HCT116 (cell line): ENCODE measurements around the gene ANO9. TPM values are rescaled to one million over a fixed set of nuclear protein-coding genes. Genes with fewer than 3 reads are reported as not detected.

Source experiments
- ATAC-seq: fragments of 200-7000 bp; cut with Tn5 transposase; 2 replicates; pipeline ENCODE4 v1.9.1; 2020; ENCODE audit warnings: mild to moderate bottlenecking, moderate library complexity
- BruUV-seq: library from RNA; stranded (reverse); fragments of 400-500 nt; replicated peaks from 2 replicates; lab custom pipeline; 2021; lab: Mats Ljungman, UMichigan
- CTCF ChIA-PET: fragments of 300-600 bp; sonication (Branson Sonifier 250); formaldehyde crosslinking; loops from one replicate; lab custom pipeline; 2021; ENCODE audit warnings: antibody characterized with exemption; lab: Charles Lee
- POLR2A ChIA-PET: fragments of 300-600, 350-600 bp; sonication (Branson Sonifier 250); formaldehyde crosslinking; loops from one replicate; lab custom pipeline; 2021; ENCODE audit warnings: antibody characterized with exemption; lab: Charles Lee
- RAD21 ChIA-PET, 2 experiments: fragments of 300-600 bp; sonication (Branson Sonifier 250); formaldehyde crosslinking; loops; one replicate each; lab custom pipeline; 2023; ENCODE audit warnings: low total read pairs in 2 of 2; ENCODE audit not compliant: uncharacterized antibody in 2 of 2, unreplicated experiment in 2 of 2, low non-redundant PET in 1 of 2; lab: Charles Lee
- DNase-seq: peaks from one replicate; pipeline ENCODE4 v3.0.0-alpha.2; 2010; ENCODE audit warnings: low read depth, low spot score
- H2AFZ ChIP-seq: fragments of 200-600 bp; shearing (Covaris generic), sonication (generic); 2 replicates; pipeline ENCODE4 v1.6.1; 2017; ENCODE audit warnings: low read depth, mixed run types, mixed read lengths, antibody characterized with exemption, low read length; ENCODE audit not compliant: poor library complexity, severe bottlenecking
- H3K27ac ChIP-seq: 2 replicates; pipeline ENCODE4 v1.5.1; 2012; ENCODE audit warnings: low read depth, low read length
- H3K27me3 ChIP-seq: fragments of 200-600 bp; sonication (generic); 2 replicates; pipeline ENCODE4 v1.6.1; 2016; ENCODE audit warnings: mixed run types, low read length, mixed read lengths; ENCODE audit not compliant: insufficient read depth
- H3K36me3 ChIP-seq, 2 experiments: fragments of 200-500 bp in 1 of 2; fragments of 200-600 bp in 1 of 2; sonication (Bioruptor generic) in 1 of 2; sonication (generic) in 1 of 2; 2 replicates each; pipeline versions ENCODE4 v1.5.1 to v1.6.1; 2014 to 2016; ENCODE audit warnings: low read length in 2 of 2, inconsistent platforms in 1 of 2, mixed read lengths in 1 of 2, mixed run types in 1 of 2; ENCODE audit not compliant: insufficient read depth in 2 of 2, control insufficient read depth in 1 of 2
- H3K4me1 ChIP-seq, 2 experiments: fragments of 200-600 bp in 1 of 2; sonication (generic) in 1 of 2; 2 replicates each; pipeline versions ENCODE4 v1.5.1 to v1.6.1; 2012 to 2017; ENCODE audit warnings: low read length in 2 of 2, inconsistent platforms in 1 of 2, mild to moderate bottlenecking in 1 of 2, mixed read lengths in 1 of 2, mixed run types in 1 of 2, moderate library complexity in 1 of 2; ENCODE audit not compliant: insufficient read depth in 2 of 2, control insufficient read depth in 1 of 2
- H3K4me2 ChIP-seq: fragments of 200-600 bp; sonication (generic); 2 replicates; pipeline ENCODE4 v1.6.1; 2017; ENCODE audit warnings: mixed run types, low read length, mixed read lengths
- H3K4me3 ChIP-seq, 2 experiments: fragments of 200-600 bp in 1 of 2; sonication (generic) in 1 of 2; replicated peaks in 1 of 2; 2 replicates each; pipeline ENCODE4 v1.5.1; 2011 to 2016; ENCODE audit warnings: low read length in 2 of 2, control low read depth in 1 of 2, low read depth in 1 of 2, mild to moderate bottlenecking in 1 of 2, mixed read lengths in 1 of 2, mixed run types in 1 of 2
- H3K79me2 ChIP-seq: fragments of 200-600 bp; sonication (generic); 2 replicates; pipeline ENCODE4 v1.6.1; 2017; ENCODE audit warnings: mild to moderate bottlenecking, mixed run types, low read length, moderate library complexity, mixed read lengths; ENCODE audit not compliant: insufficient read depth
- H3K9ac ChIP-seq: fragments of 200-600 bp; sonication (generic); 2 replicates; pipeline ENCODE4 v1.6.1; 2016; ENCODE audit warnings: low read length, mixed read lengths
- H3K9me2 ChIP-seq: fragments of 200-600 bp; sonication (generic), shearing (Covaris generic); 2 replicates; pipeline ENCODE4 v1.6.1; 2017; ENCODE audit warnings: mixed run types, mild to moderate bottlenecking, moderate library complexity; ENCODE audit not compliant: insufficient read depth
- H3K9me3 ChIP-seq, 2 experiments: fragments of 200-500 bp in 1 of 2; fragments of 200-600 bp in 1 of 2; sonication (Bioruptor generic) in 1 of 2; sonication (generic) in 1 of 2; 2 replicates each; pipeline ENCODE4 v1.6.1; 2014 to 2017; ENCODE audit warnings: low read length in 2 of 2, mixed read lengths in 2 of 2, inconsistent platforms in 1 of 2, low read depth in 1 of 2, mild to moderate bottlenecking in 1 of 2, mixed run types in 1 of 2, moderate library complexity in 1 of 2; ENCODE audit not compliant: control insufficient read depth in 1 of 2, insufficient read depth in 1 of 2
- H4K20me1 ChIP-seq: fragments of 200-600 bp; sonication (generic), shearing (Covaris generic); 2 replicates; pipeline ENCODE4 v1.6.1; 2017; ENCODE audit warnings: mixed run types, mild to moderate bottlenecking, moderate library complexity; ENCODE audit not compliant: insufficient read depth
- CBX3 ChIP-seq: IDR thresholded peaks from 2 replicates; pipeline ENCODE4 v1.6.1; 2012; ENCODE audit warnings: low read depth
- CEBPB ChIP-seq: IDR thresholded peaks from 2 replicates; pipeline ENCODE4 v1.6.1; 2012; ENCODE audit warnings: low read depth
- CTCF ChIP-seq, 3 experiments: fragments of 200-600 bp in 1 of 3; sonication (generic) in 1 of 3; IDR thresholded peaks in 2 of 3; conservative IDR thresholded peaks in 1 of 3; 2 replicates each; pipeline ENCODE4 v1.5.1; 2012 to 2017; ENCODE audit warnings: low read depth in 2 of 3, low read length in 2 of 3, antibody characterized with exemption in 1 of 3, borderline replicate concordance in 1 of 3, control low read depth in 1 of 3, mild to moderate bottlenecking in 1 of 3, mixed read lengths in 1 of 3, mixed run types in 1 of 3, moderate library complexity in 1 of 3; ENCODE audit not compliant: insufficient read depth in 1 of 3
- EGR1 ChIP-seq: IDR thresholded peaks from 2 replicates; pipeline ENCODE4 v1.6.1; 2012; ENCODE audit warnings: low read depth
- ELF1 ChIP-seq: IDR thresholded peaks from 2 replicates; pipeline ENCODE4 v1.6.1; 2012; ENCODE audit warnings: low read depth, borderline replicate concordance
- EZH2 ChIP-seq: fragments of 200-600 bp; sonication (generic); IDR thresholded peaks from 2 replicates; pipeline ENCODE4 v1.6.1; 2017; ENCODE audit warnings: antibody characterized with exemption, mixed run types
- EZH2phosphoT487 ChIP-seq: fragments of 200-600 bp; IDR thresholded peaks from 2 replicates; pipeline ENCODE4 v1.6.1; 2018; ENCODE audit warnings: antibody characterized with exemption, borderline replicate concordance
- FOSL1 ChIP-seq: IDR thresholded peaks from 2 replicates; pipeline ENCODE4 v1.6.1; 2012; ENCODE audit warnings: low read depth
- JUND ChIP-seq: IDR thresholded peaks from 2 replicates; pipeline ENCODE4 v1.6.1; 2012
- POLR2A ChIP-seq: IDR thresholded peaks from 2 replicates; pipeline ENCODE4 v1.7.0; 2011; ENCODE audit warnings: borderline replicate concordance; ENCODE audit not compliant: insufficient read depth, insufficient read length; ENCODE audit errors: extremely low read depth
- POLR2AphosphoS5 ChIP-seq: IDR thresholded peaks from 2 replicates; pipeline ENCODE4 v1.6.1; 2011; ENCODE audit warnings: mild to moderate bottlenecking, low read depth, low read length, moderate library complexity
- RAD21 ChIP-seq: IDR thresholded peaks from 2 replicates; pipeline ENCODE4 v1.6.1; 2012; ENCODE audit warnings: low read depth, mild to moderate bottlenecking
- SP1 ChIP-seq: IDR thresholded peaks from 2 replicates; pipeline ENCODE4 v1.6.1; 2012; ENCODE audit warnings: low read depth
- SRF ChIP-seq: IDR thresholded peaks from 2 replicates; pipeline ENCODE4 v1.6.1; 2012; ENCODE audit warnings: low read depth
- TCF7L2 ChIP-seq: IDR thresholded peaks from 2 replicates; pipeline ENCODE4 v1.7.0; 2011; ENCODE audit warnings: borderline replicate concordance, inconsistent platforms; ENCODE audit not compliant: insufficient read depth, insufficient read length; ENCODE audit errors: extremely low read depth
- YY1 ChIP-seq: IDR thresholded peaks from 2 replicates; pipeline ENCODE4 v1.6.1; 2011; ENCODE audit warnings: low read length, low read depth, moderate library complexity, mild to moderate bottlenecking; ENCODE audit not compliant: insufficient replicate concordance; ENCODE audit errors: extremely low read depth
- ZFX ChIP-seq: fragments of 450-650 bp; IDR thresholded peaks from 2 replicates; pipeline ENCODE4 v1.6.1; 2017
- ZNF274 ChIP-seq: fragments of 200-500 bp; sonication (Bioruptor generic); IDR thresholded peaks from 2 replicates; pipeline ENCODE4 v1.6.1; 2014; ENCODE audit warnings: mild to moderate bottlenecking, low read depth, low read length, inconsistent platforms
- intact Hi-C: fragments of 100-400 bp; cut with micrococcal nuclease; formaldehyde crosslinking; loops from 2 replicates; pipeline ENCODE4 v1.10.0; 2022
- total RNA-seq: library from RNA; stranded (reverse); gene quantifications from one replicate; pipeline ENCODE4 v1.2.1, GENCODE V29; 2021; ENCODE audit not compliant: unreplicated experiment
- TF ChIP-seq, protein P1 (sequence below): IDR thresholded peaks from 2 replicates; pipeline ENCODE4 v1.6.1; 2011; ENCODE audit warnings: mild to moderate bottlenecking, low read length, moderate library complexity; ENCODE audit not compliant: insufficient replicate concordance; ENCODE audit errors: extremely low read depth
- TF ChIP-seq, protein P2 (sequence below): IDR thresholded peaks from 2 replicates; pipeline ENCODE4 v1.6.1; 2012

Gene ANO9
- total RNA-seq, 1 experiment from 2014 or later: 70.3 TPM

GRCh38 chr11:379205-380094 is 62.4 kb downstream of the ANO9 start:
- Histone ChIP-seq H3K9ac (no peak overlapping the region), H2AFZ (no peak overlapping the region), H3K79me2 (no peaks in the 10 kb centered on the region), H3K4me3 (no peak overlapping the region), H3K27me3 (no peaks in the 10 kb centered on the region), H3K9me3 (no peaks in the 10 kb centered on the region), H3K9me2 (no peaks in the 10 kb centered on the region), H4K20me1 (no peaks in the 10 kb centered on the region), H3K36me3 (peaks cover 0 to 5% of the 10 kb centered on the region in 2 experiments; a peak in 1 of 4 replicates), H3K4me1 (no peaks in the 10 kb centered on the region), H3K27ac (no peak overlapping the region), H3K4me2 (no peak overlapping the region)
- ATAC-seq: no peak
- DNase-seq: no peak
- no TSS peak for BruUV-seq
- ChIA-PET CTCF (no interaction called here), RAD21 (no interaction called here), POLR2A (no interaction called here)
- intact Hi-C loops: no loop called here
- TF ChIP-seq POLR2AphosphoS5: no peak
- TF ChIP-seq CBX3: no peak
- TF ChIP-seq JUND: no peak
- TF ChIP-seq TCF7L2: no peak
- no peak for TF ChIP-seq ZFX
- no peak for TF ChIP-seq CEBPB
- no peak for TF ChIP-seq EZH2
- no peak for TF ChIP-seq POLR2A
- TF ChIP-seq, protein P1, sequence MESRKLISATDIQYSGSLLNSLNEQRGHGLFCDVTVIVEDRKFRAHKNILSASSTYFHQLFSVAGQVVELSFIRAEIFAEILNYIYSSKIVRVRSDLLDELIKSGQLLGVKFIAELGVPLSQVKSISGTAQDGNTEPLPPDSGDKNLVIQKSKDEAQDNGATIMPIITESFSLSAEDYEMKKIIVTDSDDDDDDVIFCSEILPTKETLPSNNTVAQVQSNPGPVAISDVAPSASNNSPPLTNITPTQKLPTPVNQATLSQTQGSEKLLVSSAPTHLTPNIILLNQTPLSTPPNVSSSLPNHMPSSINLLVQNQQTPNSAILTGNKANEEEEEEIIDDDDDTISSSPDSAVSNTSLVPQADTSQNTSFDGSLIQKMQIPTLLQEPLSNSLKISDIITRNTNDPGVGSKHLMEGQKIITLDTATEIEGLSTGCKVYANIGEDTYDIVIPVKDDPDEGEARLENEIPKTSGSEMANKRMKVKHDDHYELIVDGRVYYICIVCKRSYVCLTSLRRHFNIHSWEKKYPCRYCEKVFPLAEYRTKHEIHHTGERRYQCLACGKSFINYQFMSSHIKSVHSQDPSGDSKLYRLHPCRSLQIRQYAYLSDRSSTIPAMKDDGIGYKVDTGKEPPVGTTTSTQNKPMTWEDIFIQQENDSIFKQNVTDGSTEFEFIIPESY: no peak
- no peak for TF ChIP-seq ZNF274
- no peak for TF ChIP-seq EZH2phosphoT487
- TF ChIP-seq SP1: no peak
- TF ChIP-seq CTCF (IDR thresholded peaks at IDR 0.05 in 2 of 3, conservative IDR thresholded peaks at IDR 0.05 in 1 of 3; ENCODE audit: borderline replicate concordance in 1 of 3, insufficient read depth in 1 of 3, low read depth in 2 of 3, low read length in 2 of 3): no peak
- no peak for TF ChIP-seq YY1
- TF ChIP-seq, protein P2, sequence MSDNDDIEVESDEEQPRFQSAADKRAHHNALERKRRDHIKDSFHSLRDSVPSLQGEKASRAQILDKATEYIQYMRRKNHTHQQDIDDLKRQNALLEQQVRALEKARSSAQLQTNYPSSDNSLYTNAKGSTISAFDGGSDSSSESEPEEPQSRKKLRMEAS: no peak
- TF ChIP-seq SRF: no peak
- no peak for TF ChIP-seq RAD21
- no peak for TF ChIP-seq ELF1
- no peak for TF ChIP-seq EGR1
- TF ChIP-seq FOSL1: no peak
